Psoas muscle (tissue), 8 donors: ENCODE data around the gene GNAI1. TPM values are rescaled to one million over a fixed set of nuclear protein-coding genes. Genes with fewer than 3 reads are reported as not detected.

Experiments used
- ATAC-seq, 4 donors: fragments of 200-7000 bp; cut with Tn5 transposase; one replicate each; pipeline ENCODE4 v1.9.1; 2020; ENCODE audit warnings: moderate library complexity in 3 of 4, mild to moderate bottlenecking in 2 of 4
- DNase-seq, 2 donors: peaks; one replicate each; pipeline ENCODE4 v3.0.0-alpha.2; 2020
- H3K27ac ChIP-seq: fragments of 200-600 bp; one replicate; pipeline ENCODE4 v1.8.0; 2022
- H3K27me3 ChIP-seq, 3 donors: fragments of 200-600 bp in 1 of 3; one replicate each; pipeline versions ENCODE4 v1.6.1 to v1.8.0; 2013 to 2022; ENCODE audit warnings: low read length in 2 of 3, mild to moderate bottlenecking in 2 of 3, moderate library complexity in 1 of 3; ENCODE audit not compliant: insufficient read depth in 3 of 3
- H3K36me3 ChIP-seq, 2 donors: fragments of 200-600 bp in 1 of 2; one replicate each; pipeline versions ENCODE4 v1.6.1 to v1.8.0; 2013 to 2022; ENCODE audit warnings: low read depth in 1 of 2, mild to moderate bottlenecking in 1 of 2, moderate library complexity in 1 of 2; ENCODE audit not compliant: insufficient read depth in 1 of 2
- H3K4me1 ChIP-seq: fragments of 200-600 bp; one replicate; pipeline ENCODE4 v1.8.0; 2022
- H3K4me3 ChIP-seq: fragments of 200-600 bp; one replicate; pipeline ENCODE4 v1.8.0; 2022; ENCODE audit warnings: mild to moderate bottlenecking
- H3K9me3 ChIP-seq: fragments of 200-600 bp; one replicate; pipeline ENCODE4 v1.8.0; 2022
- WGBS, 3 donors: extraction: QIAGEN DNeasy Blood & Tissue Kit; methylation state at CpG; one replicate each; pipeline versions ENCODE4 v1.1.6 to v1.1.7; 2013; 5-methylcytosine and 5-hydroxymethylcytosine counted together
- intact Hi-C, 2 donors: fragments of 100-400 bp; cut with DNase I; formaldehyde crosslinking; loops; one replicate each; pipeline versions ENCODE4 v1.11.0 to v1.14.2; 2022
- polyA plus RNA-seq, 3 donors: library from polyadenylated mRNA; stranded (reverse); fragments of 200-250 nt; gene quantifications; one replicate each; pipeline ENCODE4 v1.2.3, GENCODE V29; 2013
- total RNA-seq, 4 donors: library from RNA; stranded (reverse); fragmentation: NEBNext Ultra II Directional in 2 of 4; extraction: Animal tissue kit (Norgen Biotek cat#: 25700) in 2 of 4; gene quantifications; one replicate each; pipeline versions ENCODE4 v1.2.1 to v1.2.4, GENCODE V29; 2021 to 2023
- TF ChIP-seq, protein P1 (sequence below): fragments of 200-600 bp; IDR thresholded peaks from one replicate; pipeline ENCODE4 v1.8.0; 2022; ENCODE audit warnings: antibody characterized with exemption
- donor health status: healthy with polysubstance abuse.
- donor health status: DM: no; HTN: no; CAD: no; lungs with moderate emphysema.
- donor health status: Bipolar disorder and iron deficiency.
- donor health status: healthy.
- donor health status: DM: yes; HTN: yes; CAD: no.
- donor health status: DM: no; HTN: no; CAD: no.
- donor health status: DM: no; HTN: no; CAD: no.
- donor health status: DM: yes; HTN: yes; CAD: no.

The GNAI1 gene
- total and polyA plus RNA-seq, 7 donors, result 3.8 to 13.7 (median 6.5) TPM

GRCh38 chr7:80142853-80143580 lies 8.4 kb downstream of the GNAI1 start:
- H3K36me3 ChIP-seq, result no peaks in the 10 kb centered on the region
- TF ChIP-seq, protein P1, sequence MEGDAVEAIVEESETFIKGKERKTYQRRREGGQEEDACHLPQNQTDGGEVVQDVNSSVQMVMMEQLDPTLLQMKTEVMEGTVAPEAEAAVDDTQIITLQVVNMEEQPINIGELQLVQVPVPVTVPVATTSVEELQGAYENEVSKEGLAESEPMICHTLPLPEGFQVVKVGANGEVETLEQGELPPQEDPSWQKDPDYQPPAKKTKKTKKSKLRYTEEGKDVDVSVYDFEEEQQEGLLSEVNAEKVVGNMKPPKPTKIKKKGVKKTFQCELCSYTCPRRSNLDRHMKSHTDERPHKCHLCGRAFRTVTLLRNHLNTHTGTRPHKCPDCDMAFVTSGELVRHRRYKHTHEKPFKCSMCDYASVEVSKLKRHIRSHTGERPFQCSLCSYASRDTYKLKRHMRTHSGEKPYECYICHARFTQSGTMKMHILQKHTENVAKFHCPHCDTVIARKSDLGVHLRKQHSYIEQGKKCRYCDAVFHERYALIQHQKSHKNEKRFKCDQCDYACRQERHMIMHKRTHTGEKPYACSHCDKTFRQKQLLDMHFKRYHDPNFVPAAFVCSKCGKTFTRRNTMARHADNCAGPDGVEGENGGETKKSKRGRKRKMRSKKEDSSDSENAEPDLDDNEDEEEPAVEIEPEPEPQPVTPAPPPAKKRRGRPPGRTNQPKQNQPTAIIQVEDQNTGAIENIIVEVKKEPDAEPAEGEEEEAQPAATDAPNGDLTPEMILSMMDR, result no peak
- peaks cover 11% of the 10 kb centered on the region for H3K4me1 ChIP-seq
- H3K27me3 ChIP-seq, result no peaks in the 10 kb centered on the region
- 83 to 92% (median 92%) methylated on average over 1 of the region's 1 CpG for WGBS, 3 donors
- H3K9me3 ChIP-seq, result no peaks in the 10 kb centered on the region
- no peak overlapping the region for H3K27ac ChIP-seq
- intact Hi-C loops, result no loop called here
- DNase-seq (no peak), ATAC-seq (no peak)
- no peak overlapping the region for H3K4me3 ChIP-seq

DNA sequence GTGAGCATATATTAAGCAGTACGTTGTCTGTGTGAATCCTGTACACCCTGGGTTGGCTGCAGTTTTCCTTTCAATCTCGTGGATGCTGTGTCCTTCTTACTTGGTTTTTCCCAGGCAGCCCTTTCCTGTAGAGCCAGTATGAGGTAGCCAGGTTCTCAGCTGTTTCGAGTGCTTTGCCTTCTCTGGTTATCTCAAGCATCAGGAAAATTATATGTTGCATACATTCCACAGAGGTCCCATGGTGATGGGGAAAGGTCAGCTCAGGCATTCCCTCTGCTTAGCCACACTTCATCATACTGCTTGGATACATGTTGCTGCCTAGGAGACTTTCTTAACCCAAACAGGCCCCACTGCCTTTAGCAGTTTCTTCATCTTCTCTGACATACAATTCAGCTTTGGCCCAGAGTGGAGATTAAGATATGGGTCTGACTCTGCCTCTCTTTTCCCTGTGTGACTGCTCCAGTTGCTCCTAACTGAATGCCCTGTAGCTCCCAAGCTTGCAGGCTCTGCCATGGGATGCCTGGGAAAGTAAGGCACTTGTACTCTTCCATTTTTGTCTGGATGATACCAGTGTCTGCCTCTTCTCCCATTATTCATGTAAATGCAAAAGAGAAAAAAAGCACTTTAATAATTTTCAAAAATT lies 11.3 kb downstream of the GNAI1 start:
- Histone ChIP-seq H3K4me1 (no peaks in the 10 kb centered on the region), H3K9me3 (no peaks in the 10 kb centered on the region), H3K4me3 (no peak overlapping the region), H3K27me3 (no peaks in the 10 kb centered on the region), H3K27ac (no peak overlapping the region), H3K36me3 (no peaks in the 10 kb centered on the region)
- 42 to 60% (median 59%) methylated on average over 3 of the region's 3 CpGs for WGBS, 3 donors
- intact Hi-C loops, result no loop called here
- DNase-seq (no peak), ATAC-seq (no peak)
- TF ChIP-seq, protein P1, result no peak

- 75 to 82% (median 80%) methylated on average over 4 of the region's 4 CpGs for WGBS, 3 donors
- H3K4me3 ChIP-seq, result no peak overlapping the region
- intact Hi-C loops, result no loop called here
- no peak for ATAC-seq
- no peaks in the 10 kb centered on the region for H3K4me1 ChIP-seq
- no peak overlapping the region for H3K27ac ChIP-seq
- H3K9me3 ChIP-seq, result no peaks in the 10 kb centered on the region
- TF ChIP-seq, protein P1, result no peak
- H3K36me3 ChIP-seq, result no peaks in the 10 kb centered on the region
- no peak for DNase-seq
- H3K27me3 ChIP-seq, result no peaks in the 10 kb centered on the region
These were observed 12.0 kb downstream of the GNAI1 start for GRCh38 chr7:80146545-80147182.

DNA sequence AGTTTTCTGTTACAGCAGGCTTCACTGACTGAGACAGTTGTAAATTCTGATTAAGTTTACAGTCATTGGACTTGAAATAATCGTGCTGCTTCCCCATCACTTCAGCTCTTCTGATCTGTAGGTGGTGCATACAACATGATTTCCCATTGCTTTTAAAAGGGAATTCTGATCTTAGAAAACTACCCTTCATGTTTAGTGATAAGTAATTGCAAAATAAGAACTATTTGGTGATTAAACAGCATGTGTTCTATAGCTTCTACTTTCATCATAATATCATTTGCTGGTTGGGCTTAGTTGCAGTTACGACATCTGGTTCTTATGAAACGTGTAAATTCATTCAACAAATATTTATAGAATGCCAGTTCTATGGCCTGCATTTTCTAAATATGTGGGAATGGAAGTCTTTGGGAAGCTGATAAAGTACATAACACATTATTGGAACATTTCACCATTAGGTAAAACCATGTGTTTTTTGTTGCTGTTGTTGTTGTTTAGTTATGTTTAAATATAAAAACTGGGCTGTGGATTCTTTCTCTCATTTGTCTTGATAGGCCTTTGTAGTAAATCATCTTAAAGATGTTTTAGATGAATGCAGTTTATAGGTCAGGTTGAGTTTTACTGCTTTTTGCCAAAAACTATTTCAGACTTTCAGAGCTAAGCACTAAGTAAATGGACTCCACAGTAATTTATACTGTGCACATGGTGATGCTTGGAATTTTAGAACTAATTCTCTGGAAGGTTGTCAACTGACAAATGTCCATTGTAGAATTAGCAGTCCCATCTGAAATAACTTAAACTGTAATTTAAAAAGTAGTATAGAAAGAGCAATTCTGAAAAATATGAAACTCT lies 13.1 kb downstream of the GNAI1 start:
- no peak overlapping the region for H3K27ac ChIP-seq
- no peak for DNase-seq
- TF ChIP-seq, protein P1, result no peak
- WGBS, 3 donors, result 64 to 76% (median 68%) methylated on average over 3 of the region's 3 CpGs
- H3K9me3 ChIP-seq, result no peaks in the 10 kb centered on the region
- ATAC-seq, result no peak
- no peaks in the 10 kb centered on the region for H3K4me1 ChIP-seq
- intact Hi-C loops, result no loop called here
- no peaks in the 10 kb centered on the region for H3K27me3 ChIP-seq
- no peaks in the 10 kb centered on the region for H3K36me3 ChIP-seq
- H3K4me3 ChIP-seq, result no peak overlapping the region
